OCI-LY7 (cell line): ENCODE measurements around the gene WWOX. TPM values are rescaled to one million over a fixed set of nuclear protein-coding genes. Genes with fewer than 3 reads are reported as not detected.

Source experiments
- BruUV-seq: library from RNA; stranded (reverse); fragments of 400-500 nt; replicated peaks from 2 replicates; lab custom pipeline; 2021; lab: Mats Ljungman, UMichigan
- CTCF ChIA-PET: fragments of 300-600 bp; sonication (Branson Sonifier 250); formaldehyde crosslinking; loops from one replicate; lab custom pipeline; 2022; ENCODE audit warnings: antibody characterized with exemption; ENCODE audit not compliant: unreplicated experiment; lab: Charles Lee
- POLR2A ChIA-PET: fragments of 300-600 bp; sonication (Branson Sonifier 250); formaldehyde crosslinking; loops from one replicate; lab custom pipeline; 2022; ENCODE audit warnings: antibody characterized with exemption; lab: Charles Lee
- DNase-seq: peaks from one replicate; pipeline ENCODE4 v3.0.0-alpha.2; 2015; ENCODE audit warnings: low spot score
- H2AFZ ChIP-seq: fragments of 200-600 bp; sonication (generic), shearing (Covaris generic); 2 replicates; pipeline ENCODE4 v1.6.1; 2014; ENCODE audit warnings: mild to moderate bottlenecking, antibody characterized with exemption, low read length, moderate library complexity
- H3K27ac ChIP-seq: fragments of 200-600 bp; sonication (generic); 2 replicates; pipeline ENCODE4 v1.5.1; 2014; ENCODE audit warnings: mixed run types, low read depth, mild to moderate bottlenecking, moderate library complexity, low read length, inconsistent platforms; ENCODE audit not compliant: poor library complexity, severe bottlenecking
- H3K36me3 ChIP-seq: fragments of 200-600 bp; sonication (generic); 2 replicates; pipeline ENCODE4 v1.6.1; 2014; ENCODE audit warnings: mild to moderate bottlenecking, antibody characterized with exemption, low read length, moderate library complexity, mixed read lengths; ENCODE audit not compliant: insufficient read depth
- H3K4me1 ChIP-seq: fragments of 200-600 bp; sonication (generic); 2 replicates; pipeline ENCODE4 v1.5.1; 2014; ENCODE audit warnings: mild to moderate bottlenecking, low read length; ENCODE audit not compliant: insufficient read depth, poor library complexity, severe bottlenecking
- H3K4me2 ChIP-seq: fragments of 200-600 bp; sonication (generic); 2 replicates; pipeline ENCODE4 v1.6.1; 2014; ENCODE audit warnings: mild to moderate bottlenecking, low read length
- H3K4me3 ChIP-seq: fragments of 200-600 bp; sonication (generic); 2 replicates; pipeline ENCODE4 v1.5.1; 2014; ENCODE audit warnings: mild to moderate bottlenecking, low read depth, low read length; ENCODE audit not compliant: poor library complexity, severe bottlenecking
- H3K79me2 ChIP-seq: fragments of 200-600 bp; sonication (generic); 2 replicates; pipeline ENCODE4 v1.6.1; 2016; ENCODE audit warnings: low read depth, mild to moderate bottlenecking, low read length, moderate library complexity, mixed read lengths; ENCODE audit not compliant: insufficient read depth
- H3K9me2 ChIP-seq: fragments of 200-600 bp; sonication (generic); 2 replicates; pipeline ENCODE4 v1.6.1; 2016; ENCODE audit warnings: mild to moderate bottlenecking, low read length, mixed read lengths; ENCODE audit not compliant: insufficient read depth
- H3K9me3 ChIP-seq: fragments of 200-600 bp; sonication (generic); 2 replicates; pipeline ENCODE4 v1.6.1; 2014; ENCODE audit warnings: mild to moderate bottlenecking, mixed run types, low read length, mixed read lengths
- H4K20me1 ChIP-seq: fragments of 200-600 bp; sonication (generic); 2 replicates; pipeline ENCODE4 v1.6.1; 2014; ENCODE audit warnings: mild to moderate bottlenecking, antibody characterized with exemption, low read length, moderate library complexity, mixed read lengths; ENCODE audit not compliant: insufficient read depth
- EZH2phosphoT487 ChIP-seq: fragments of 200-600 bp; sonication (generic); IDR thresholded peaks from 2 replicates; pipeline ENCODE4 v1.6.1; 2018; ENCODE audit warnings: low read depth, borderline replicate concordance, mild to moderate bottlenecking, mixed run types, antibody characterized with exemption, low read length, moderate library complexity, mixed read lengths
- intact Hi-C: fragments of 100-400 bp; cut with micrococcal nuclease; formaldehyde crosslinking; loops from one replicate; pipeline ENCODE4 v1.10.0; 2022; ENCODE audit not compliant: unreplicated experiment
- total RNA-seq, 2 experiments: library from RNA; depleted of rRNA in 1 of 2; stranded (reverse); fragments of >200 nt in 1 of 2; shearing (Covaris generic) in 1 of 2; gene quantifications; 2 replicates each; pipeline ENCODE4 v1.2.3, GENCODE V29; 2014 to 2022
- TF ChIP-seq, protein P1 (sequence below): fragments of 200-600 bp; sonication (generic); conservative IDR thresholded peaks from 2 replicates; pipeline ENCODE4 v1.5.1; 2014; ENCODE audit warnings: mild to moderate bottlenecking, antibody characterized with exemption, low read length, moderate library complexity, mixed read lengths

WWOX gene
- total RNA-seq, 2 experiments from 2014 or later: 40.2 to 47.6 TPM

DNA sequence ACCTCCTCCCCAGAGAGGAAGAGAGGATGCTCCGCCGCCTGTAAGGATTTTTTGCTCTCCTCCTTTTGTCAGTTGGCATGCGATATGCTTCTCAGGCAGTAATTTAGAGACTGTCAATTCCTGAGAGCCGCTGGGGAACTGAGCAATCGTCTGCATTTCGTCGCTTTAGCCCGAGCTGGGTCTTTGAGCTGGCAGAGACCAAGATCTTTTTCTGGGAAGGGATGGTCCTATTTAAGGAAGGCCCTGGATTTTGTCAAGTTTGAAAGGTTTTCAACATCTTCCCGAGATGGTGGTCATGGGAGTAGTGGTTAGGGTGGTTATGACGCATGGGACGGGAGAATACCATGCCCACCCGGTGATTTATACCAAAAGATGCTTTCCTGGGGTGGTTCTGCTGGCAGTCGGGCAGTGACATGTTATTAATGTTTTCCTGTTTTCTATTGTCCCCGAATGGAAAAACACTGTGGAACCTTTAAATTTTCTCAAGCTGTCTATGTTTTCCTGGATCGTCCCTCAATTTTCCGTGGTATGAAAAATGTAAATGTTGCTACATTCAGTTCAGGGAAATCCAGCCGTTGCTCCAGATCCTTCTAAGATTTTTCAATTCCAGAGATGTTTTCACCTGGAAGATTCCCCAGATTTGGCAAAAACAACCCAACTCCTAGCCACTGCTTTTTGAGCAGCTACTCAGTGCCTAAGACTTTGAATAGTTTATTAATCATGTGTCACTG is 914.6 kb downstream of the WWOX start:
- no peak for DNase-seq
- no peak overlapping the region for H3K4me2 ChIP-seq
- H2AFZ ChIP-seq: no peak overlapping the region
- CTCF ChIA-PET: no interaction called here
- no peaks in the 10 kb centered on the region for H3K79me2 ChIP-seq
- POLR2A ChIA-PET: no interaction called here
- no peaks in the 10 kb centered on the region for H3K9me3 ChIP-seq
- peaks cover 4% of the 10 kb centered on the region for H3K4me1 ChIP-seq
- intact Hi-C loops: no loop called here
- no peaks in the 10 kb centered on the region for H3K9me2 ChIP-seq
- H3K4me3 ChIP-seq: no peak overlapping the region
- no peaks in the 10 kb centered on the region for H3K36me3 ChIP-seq
- no peaks in the 10 kb centered on the region for H4K20me1 ChIP-seq
- no TSS peak for BruUV-seq
- TF ChIP-seq, protein P1, sequence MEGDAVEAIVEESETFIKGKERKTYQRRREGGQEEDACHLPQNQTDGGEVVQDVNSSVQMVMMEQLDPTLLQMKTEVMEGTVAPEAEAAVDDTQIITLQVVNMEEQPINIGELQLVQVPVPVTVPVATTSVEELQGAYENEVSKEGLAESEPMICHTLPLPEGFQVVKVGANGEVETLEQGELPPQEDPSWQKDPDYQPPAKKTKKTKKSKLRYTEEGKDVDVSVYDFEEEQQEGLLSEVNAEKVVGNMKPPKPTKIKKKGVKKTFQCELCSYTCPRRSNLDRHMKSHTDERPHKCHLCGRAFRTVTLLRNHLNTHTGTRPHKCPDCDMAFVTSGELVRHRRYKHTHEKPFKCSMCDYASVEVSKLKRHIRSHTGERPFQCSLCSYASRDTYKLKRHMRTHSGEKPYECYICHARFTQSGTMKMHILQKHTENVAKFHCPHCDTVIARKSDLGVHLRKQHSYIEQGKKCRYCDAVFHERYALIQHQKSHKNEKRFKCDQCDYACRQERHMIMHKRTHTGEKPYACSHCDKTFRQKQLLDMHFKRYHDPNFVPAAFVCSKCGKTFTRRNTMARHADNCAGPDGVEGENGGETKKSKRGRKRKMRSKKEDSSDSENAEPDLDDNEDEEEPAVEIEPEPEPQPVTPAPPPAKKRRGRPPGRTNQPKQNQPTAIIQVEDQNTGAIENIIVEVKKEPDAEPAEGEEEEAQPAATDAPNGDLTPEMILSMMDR: no peak
- no peak for TF ChIP-seq EZH2phosphoT487
- no peak overlapping the region for H3K27ac ChIP-seq

DNA sequence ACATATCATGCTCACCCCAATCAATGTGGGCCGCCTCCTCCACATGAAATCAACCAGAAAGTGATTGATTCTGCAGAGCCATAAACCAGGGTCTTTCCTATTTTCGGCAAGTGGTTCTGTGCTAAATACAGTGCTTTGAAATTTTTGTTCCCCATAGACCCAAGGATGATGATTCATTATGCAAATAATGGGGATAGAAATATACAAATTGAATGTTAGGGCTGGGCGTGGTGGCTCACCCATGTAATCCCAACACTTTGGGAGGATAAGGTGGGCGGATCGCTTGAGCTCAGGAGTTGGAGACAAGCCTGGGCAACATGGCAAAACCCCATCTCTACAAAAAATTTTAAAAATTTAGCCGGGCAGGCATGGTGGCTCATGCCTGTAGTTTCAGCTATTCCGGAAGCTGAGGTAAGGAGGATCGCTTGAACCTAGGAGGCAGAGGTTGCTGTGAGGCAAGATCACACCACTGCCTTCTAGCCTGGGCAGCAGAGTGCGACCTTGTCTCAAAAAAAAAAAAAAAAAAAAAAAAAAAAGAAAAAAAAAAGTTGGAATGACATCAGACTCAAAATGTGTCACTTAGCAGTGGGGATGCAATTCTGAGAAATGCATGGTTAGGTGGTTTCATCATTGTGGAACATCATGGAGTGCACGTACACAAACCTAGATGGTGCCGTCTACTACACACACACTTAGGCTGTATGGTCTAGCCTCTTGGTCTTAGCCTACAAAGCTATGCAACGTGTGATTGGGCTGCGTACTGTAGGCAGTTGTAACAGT is 919.4 kb downstream of the WWOX start:
- no TSS peak for BruUV-seq
- intact Hi-C loops: no loop called here
- POLR2A ChIA-PET: interaction anchor here (0.7 kb wide), 1 partner anchor 519 kb away, joined by 3 read pairs; no protein-coding TSS in a partner anchor

More for the DNA sequence above, 919.4 kb downstream of the WWOX start:
- no peak overlapping the region for H3K27ac ChIP-seq
- no peaks in the 10 kb centered on the region for H4K20me1 ChIP-seq
- H3K4me3 ChIP-seq: no peak overlapping the region
- H3K4me1 ChIP-seq: no peaks in the 10 kb centered on the region
- no peaks in the 10 kb centered on the region for H3K36me3 ChIP-seq
- H3K4me2 ChIP-seq: no peak overlapping the region
- CTCF ChIA-PET: no interaction called here
- H3K79me2 ChIP-seq: no peaks in the 10 kb centered on the region
- H3K9me3 ChIP-seq: no peaks in the 10 kb centered on the region
- H3K9me2 ChIP-seq: no peaks in the 10 kb centered on the region
- no peak overlapping the region for H2AFZ ChIP-seq
- TF ChIP-seq, protein P1: no peak
- TF ChIP-seq EZH2phosphoT487: no peak
- DNase-seq: no peak
